ENCODE results near the gene NLGN1. TPM values are rescaled to one million over a fixed set of nuclear protein-coding genes. Genes with fewer than 3 reads are reported as not detected.

Gene NLGN1
- total RNA-seq, 1 donor from 2014 or later: 3.9 TPM

- Histone ChIP-seq H3K9me3 (no peaks in the 10 kb centered on the region), H3K36me3 (no peaks in the 10 kb centered on the region), H3K27me3 (ENCODE audit: low read depth) (no peaks in the 10 kb centered on the region), H3K27ac (no peak overlapping the region), H3K4me1 (no peaks in the 10 kb centered on the region), H3K4me3 (no peak overlapping the region)
- DNase-seq: no peak
- TF ChIP-seq, protein P1, sequence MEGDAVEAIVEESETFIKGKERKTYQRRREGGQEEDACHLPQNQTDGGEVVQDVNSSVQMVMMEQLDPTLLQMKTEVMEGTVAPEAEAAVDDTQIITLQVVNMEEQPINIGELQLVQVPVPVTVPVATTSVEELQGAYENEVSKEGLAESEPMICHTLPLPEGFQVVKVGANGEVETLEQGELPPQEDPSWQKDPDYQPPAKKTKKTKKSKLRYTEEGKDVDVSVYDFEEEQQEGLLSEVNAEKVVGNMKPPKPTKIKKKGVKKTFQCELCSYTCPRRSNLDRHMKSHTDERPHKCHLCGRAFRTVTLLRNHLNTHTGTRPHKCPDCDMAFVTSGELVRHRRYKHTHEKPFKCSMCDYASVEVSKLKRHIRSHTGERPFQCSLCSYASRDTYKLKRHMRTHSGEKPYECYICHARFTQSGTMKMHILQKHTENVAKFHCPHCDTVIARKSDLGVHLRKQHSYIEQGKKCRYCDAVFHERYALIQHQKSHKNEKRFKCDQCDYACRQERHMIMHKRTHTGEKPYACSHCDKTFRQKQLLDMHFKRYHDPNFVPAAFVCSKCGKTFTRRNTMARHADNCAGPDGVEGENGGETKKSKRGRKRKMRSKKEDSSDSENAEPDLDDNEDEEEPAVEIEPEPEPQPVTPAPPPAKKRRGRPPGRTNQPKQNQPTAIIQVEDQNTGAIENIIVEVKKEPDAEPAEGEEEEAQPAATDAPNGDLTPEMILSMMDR (IDR thresholded peaks at IDR 0.05): no peak
- ATAC-seq: no peak
- intact Hi-C loops (cut with DNase I): no loop called here
Observed at GRCh38 chr3:174215456-174215855, 817.9 kb downstream of the NLGN1 start.

DNA sequence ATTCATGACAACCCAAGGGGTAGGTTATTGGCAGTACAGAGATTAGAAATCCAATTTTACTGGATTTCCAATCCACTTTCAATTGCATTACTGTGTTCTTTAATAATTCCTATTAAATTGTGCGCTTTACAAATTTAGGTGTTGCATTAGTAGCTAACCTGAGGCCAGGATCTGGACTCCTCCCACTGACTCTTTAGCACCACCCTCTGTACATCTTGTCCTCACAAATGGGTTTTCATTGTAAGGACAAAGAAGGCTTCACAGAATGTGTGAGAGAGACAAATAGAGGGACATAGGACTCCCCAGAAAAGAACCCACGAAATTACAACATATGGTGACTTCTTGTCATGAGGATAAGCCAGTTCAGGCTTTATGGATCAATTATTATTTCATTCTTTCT, 818.5 kb downstream of the NLGN1 start:
- intact Hi-C loops (cut with DNase I): no loop called here
- no peaks in the 10 kb centered on the region for H3K9me3 ChIP-seq
- ATAC-seq: no peak
- TF ChIP-seq, protein P1 (IDR thresholded peaks at IDR 0.05): no peak
- no peaks in the 10 kb centered on the region for H3K4me1 ChIP-seq
- no peaks in the 10 kb centered on the region for H3K27me3 ChIP-seq (ENCODE audit: low read depth)
- no peak overlapping the region for H3K27ac ChIP-seq
- no peaks in the 10 kb centered on the region for H3K36me3 ChIP-seq
- DNase-seq: no peak
- no peak overlapping the region for H3K4me3 ChIP-seq

DNA sequence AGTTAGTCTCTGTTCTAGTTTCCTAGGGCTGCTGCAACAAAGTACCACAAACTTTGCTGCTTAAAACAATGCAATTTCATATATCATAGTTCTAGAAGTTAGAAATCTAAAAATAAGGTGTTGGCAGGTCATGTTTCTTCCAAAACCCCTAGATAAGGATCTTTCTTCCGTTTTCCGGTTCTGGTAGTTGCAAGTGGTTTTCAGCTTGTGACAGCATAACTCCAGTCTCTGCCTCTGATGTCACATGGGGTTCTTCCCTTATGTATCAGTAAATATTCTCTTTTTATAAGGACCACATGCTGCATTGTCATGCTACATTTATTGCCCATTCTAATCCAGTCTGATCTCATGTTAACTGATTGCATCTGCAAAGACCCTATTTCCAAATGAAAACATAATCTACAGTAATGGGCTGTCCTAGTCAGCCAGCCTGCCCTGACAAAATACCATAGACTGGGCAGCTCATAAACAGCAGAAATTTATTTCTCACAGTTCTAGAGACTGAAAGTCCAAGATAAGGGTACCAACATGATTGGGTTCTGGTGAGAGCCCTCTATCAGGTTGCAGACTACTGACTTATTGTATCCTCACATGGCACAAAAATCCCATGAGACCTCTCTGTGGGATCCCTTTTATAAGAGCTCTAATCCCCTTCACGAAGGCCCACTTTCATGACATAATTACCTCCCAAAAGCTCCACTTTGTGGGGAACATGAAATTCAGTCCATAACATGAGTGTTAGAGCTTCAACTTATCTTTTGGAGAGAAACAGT, 819.6 kb downstream of the NLGN1 start:
- H3K27me3 ChIP-seq (ENCODE audit: low read depth): no peaks in the 10 kb centered on the region
- no peak for DNase-seq
- no peak overlapping the region for H3K27ac ChIP-seq
- TF ChIP-seq, protein P1 (IDR thresholded peaks at IDR 0.05): no peak
- no peaks in the 10 kb centered on the region for H3K36me3 ChIP-seq
- intact Hi-C loops (cut with DNase I): no loop called here
- no peaks in the 10 kb centered on the region for H3K4me1 ChIP-seq
- ATAC-seq: no peak
- H3K9me3 ChIP-seq: no peaks in the 10 kb centered on the region
- H3K4me3 ChIP-seq: no peak overlapping the region

DNA sequence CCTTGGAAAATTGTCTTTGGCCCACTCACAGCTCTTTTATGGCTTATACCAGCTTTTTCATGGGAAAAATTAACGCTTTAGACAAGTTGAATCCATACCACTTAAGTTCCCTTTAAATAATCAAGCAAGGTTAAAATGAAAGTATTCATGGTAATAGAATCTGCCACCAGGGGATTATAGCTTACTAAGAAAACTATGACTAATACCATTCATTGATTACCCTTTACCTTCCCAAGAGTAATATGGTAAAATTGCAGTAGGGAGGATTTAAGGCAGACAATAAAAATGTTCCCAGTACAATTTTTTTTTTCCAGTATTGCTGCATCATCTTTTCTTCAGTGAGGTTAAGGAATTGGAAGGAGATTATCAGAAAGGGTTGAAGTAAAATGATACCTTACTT, 820.5 kb downstream of the NLGN1 start:
- Histone ChIP-seq H3K36me3 (no peaks in the 10 kb centered on the region), H3K9me3 (no peaks in the 10 kb centered on the region), H3K4me3 (no peak overlapping the region), H3K27ac (no peak overlapping the region), H3K4me1 (no peaks in the 10 kb centered on the region), H3K27me3 (ENCODE audit: low read depth) (no peaks in the 10 kb centered on the region)
- DNase-seq (no peak), ATAC-seq (no peak)
- TF ChIP-seq, protein P1 (IDR thresholded peaks at IDR 0.05): no peak
- intact Hi-C loops (cut with DNase I): no loop called here

GRCh38 chr3:174219738-174220137, 822.2 kb downstream of the NLGN1 start:
- Histone ChIP-seq H3K27ac (no peak overlapping the region), H3K36me3 (no peaks in the 10 kb centered on the region), H3K4me3 (no peak overlapping the region), H3K27me3 (ENCODE audit: low read depth) (no peaks in the 10 kb centered on the region), H3K9me3 (no peaks in the 10 kb centered on the region), H3K4me1 (no peaks in the 10 kb centered on the region)
- TF ChIP-seq, protein P1 (IDR thresholded peaks at IDR 0.05): no peak
- DNase-seq: no peak
- no peak for ATAC-seq
- intact Hi-C loops (cut with DNase I): no loop called here

Data from lower lobe of right lung (tissue), 2 donors.